ENCODE measurements around the gene BTN2A1.
"Not testable (repeated sequence)": the region's sequence is repeated elsewhere in the genome, so short reads cannot be mapped to it uniquely, and the experiment has no call there.

The BTN2A1 gene

DNA sequence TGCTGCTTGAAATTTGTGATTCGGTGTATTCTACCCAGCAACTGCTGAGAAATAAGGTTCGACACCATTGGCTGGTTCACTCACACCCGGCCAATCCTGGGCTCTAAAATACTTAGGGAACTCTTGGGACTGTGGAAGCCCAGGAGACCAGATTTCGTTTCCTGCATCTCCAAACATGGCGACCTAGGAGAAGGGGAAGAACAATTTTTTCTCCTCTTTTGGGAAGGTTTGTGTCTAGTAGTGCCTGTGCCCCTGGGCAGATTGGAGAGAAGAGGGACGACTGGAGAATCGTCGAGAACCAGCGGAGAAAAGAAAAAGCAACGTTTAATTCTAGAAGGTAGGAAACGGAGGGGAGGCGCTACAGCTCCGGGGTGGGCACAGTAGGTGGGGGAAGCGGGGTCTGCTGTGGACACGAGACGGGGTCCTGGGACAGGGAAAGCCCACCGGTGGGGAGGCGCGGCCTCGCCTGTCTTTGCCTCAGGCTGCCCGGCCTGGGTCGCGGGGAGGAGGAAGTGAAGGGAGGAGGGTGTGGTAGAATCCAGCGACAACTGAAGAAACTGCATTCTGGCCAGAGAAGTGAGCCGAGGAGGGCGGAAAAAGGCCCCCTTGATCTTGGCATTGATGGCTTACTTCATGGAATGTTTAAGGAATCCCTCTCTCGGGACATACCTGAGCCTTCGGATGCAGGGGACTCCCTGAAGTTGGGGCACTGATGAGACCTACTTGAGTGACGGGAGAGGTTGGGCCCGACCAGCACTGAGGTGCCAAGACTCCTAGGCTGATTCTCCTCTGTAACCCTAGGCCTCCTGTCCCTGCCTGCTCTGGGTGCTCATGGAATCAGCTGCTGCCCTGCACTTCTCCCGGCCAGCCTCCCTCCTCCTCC is at the start of gene BTN2A1:
TSS of gene BTN2A1 (plus strand) at position 150 of the 883 bp plus-strand sequence. CDS start at position 832, 682 bp downstream.
- peak; percentile 92 for DNase-seq

DNA sequence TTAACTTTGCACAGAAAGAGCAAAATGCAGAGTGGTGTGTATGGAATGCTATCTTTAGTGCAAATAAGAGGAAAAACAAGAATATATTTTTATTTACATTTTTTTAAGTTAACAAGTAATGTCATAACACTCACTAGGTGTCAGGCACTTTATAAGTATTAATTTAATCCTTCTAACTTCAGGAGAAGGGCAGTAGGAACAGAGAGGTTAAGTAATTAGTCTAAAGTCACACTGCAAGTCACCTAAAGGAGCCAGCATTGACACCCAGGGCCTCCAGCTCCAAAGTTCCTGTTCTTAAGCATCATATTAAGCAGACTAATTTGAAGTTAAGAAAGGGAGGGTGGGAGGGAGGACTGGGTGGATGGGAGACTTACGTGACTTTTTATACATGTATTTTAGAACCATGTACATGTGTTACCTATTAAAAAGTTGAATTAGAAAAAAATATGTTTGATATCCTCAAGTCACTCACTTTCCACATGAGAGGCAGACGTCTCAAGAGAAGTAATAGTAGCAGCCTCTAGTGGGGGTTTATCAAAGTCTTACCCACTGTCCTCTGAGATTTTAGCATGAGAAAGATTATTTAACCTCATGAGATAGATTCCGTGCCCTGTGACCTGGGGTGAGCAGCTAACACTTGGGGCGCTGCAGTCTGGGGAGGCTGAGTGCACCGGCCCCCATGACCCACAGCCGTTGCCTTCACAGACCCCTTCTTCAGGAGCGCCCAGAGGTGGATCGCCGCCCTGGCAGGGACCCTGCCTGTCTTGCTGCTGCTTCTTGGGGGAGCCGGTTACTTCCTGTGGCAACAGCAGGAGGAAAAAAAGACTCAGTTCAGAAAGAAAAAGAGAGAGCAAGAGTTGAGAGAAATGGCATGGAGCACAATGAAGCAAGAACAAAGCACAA is 48.7 kb upstream of the BTN2A1 start:
- no peak for DNase-seq

DNA sequence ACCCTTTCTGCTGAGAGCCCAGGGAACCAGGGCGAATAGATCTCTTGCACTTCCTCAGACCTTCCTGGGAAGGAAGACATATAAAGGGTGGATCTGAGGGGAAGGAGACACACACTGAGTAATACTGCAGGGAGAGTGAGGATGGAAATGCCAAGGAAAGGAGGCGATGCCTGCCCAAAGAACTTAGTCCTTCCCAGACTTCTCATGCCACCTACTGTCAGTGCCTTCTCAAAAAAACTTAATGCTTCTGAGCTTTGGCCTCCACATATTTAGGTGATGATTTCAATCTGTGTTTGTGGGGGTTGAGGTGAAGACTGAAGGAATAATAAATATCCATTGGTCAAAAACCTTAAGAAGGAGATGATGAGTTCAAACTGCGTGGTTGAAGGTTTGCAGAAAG is 46.0 kb upstream of the BTN2A1 start:
- DNase-seq: no peak

DNA sequence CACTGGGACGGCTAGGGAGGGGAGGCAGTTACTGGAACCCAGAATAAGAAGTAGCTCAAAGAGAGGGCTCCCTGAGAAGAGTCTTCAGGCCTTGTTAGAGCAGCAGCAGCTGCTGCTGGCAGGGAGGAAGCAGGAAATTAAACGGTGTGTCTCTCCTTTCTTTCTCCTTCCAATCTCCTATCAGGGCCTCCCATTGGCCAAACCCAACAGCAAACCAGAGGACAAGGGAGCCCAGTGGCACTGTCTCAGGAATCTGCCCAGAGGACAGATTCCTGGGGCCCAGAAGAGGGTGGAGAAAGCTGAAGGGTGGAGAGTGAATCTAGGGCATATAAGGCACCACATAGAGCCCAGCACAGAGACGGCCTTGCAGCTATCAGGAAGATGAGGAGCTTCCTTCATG is 45.5 kb upstream of the BTN2A1 start:
- DNase-seq: no peak

DNA sequence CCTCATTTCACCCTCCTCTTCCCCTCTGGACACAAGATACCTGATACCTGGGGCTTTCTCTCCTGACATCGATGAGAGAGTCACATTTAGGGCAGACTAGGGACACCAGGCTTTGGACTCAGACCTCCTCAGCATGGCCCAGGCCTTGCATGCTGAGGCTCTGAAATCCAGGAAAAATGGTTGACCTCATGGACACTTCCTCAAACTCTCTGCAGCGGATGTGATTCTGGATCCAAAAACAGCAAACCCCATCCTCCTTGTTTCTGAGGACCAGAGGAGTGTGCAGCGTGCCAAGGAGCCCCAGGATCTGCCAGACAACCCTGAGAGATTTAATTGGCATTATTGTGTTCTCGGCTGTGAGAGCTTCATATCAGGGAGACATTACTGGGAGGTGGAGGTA is 44.8 kb upstream of the BTN2A1 start:
- no peak for DNase-seq

DNA sequence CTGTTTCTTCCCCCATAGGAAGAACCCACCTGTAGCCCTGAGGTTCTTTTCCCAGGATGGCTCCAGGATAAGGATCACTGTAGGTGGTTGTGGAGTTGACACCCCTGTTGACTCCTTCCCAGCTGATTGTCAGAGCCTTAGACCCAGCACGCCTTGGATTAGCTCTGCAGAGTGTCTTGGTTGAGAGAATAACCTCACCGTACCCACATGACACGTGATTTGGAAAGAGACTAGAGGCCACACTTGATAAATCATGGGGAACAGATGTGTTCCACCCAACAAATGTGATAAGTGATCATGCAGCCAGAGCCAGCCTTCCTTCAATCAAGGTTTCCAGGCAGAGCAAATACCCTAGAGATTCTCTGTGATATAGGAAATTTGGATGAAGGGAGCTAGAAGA is 43.5 kb upstream of the BTN2A1 start:
- DNase-seq: no peak

DNA sequence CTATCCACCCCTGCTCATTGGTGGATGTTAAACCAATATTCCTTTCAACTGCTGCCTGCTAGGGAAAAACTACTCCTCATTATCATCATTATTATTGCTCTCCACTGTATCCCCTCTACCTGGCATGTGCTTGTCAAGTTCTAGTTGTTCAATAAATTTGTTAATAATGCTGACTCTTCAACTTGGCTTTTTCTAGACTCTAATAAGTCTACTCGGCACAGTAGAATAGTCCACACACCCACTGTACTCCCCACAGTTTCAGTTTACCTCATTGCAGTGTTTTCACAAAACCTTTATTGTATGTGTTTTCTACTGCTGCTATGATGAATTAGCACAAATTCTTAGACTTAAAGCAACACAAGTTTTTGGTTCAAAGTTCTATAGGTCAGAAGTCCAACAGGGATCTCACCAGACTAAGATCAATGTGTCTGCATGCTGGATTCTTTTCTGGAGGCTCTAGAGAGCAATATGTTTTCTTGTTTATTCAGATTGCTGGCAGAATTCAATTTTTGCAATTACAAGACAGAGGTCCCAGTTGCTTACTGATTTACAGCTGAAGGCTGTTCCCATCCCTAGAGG is 42.6 kb upstream of the BTN2A1 start:
- DNase-seq: no peak

DNA sequence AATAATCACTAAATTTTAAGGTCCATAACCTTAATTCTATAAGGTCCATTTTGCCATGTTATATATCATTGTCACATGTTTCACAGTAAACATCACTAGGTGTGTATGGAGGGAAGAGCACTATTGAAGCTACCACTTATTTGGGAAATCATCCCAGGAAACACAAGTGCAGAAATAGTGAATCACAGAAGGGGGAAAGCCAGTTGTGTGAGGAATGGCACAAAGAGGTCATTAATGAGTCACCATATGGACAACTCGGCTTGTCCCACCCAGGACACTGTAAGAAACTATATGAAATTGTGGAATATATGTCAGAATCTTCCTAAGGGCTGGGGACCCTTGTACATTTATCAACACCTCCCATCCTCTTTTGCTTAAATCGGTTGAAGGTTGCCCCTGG is 42.0 kb upstream of the BTN2A1 start:
- DNase-seq: no peak

DNA sequence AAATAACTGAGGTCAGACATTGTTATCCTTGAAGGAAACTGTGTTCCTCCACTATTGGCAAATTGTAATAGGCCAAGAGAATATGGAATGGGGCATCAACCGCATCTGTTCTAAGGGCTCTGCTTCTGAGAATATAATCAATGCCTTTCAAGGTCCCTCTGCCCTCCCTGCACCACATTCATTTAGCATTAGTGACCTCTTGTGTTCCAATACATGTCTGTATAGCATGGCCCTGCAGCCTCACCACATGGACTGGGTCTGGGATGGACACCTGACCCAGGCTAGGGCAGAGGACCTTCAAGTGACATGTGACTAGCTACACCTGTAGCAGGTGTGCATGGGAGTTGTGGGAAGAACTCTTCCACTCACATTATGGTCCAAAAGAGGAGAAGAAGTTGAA is 41.5 kb upstream of the BTN2A1 start:
- DNase-seq: no peak

DNA sequence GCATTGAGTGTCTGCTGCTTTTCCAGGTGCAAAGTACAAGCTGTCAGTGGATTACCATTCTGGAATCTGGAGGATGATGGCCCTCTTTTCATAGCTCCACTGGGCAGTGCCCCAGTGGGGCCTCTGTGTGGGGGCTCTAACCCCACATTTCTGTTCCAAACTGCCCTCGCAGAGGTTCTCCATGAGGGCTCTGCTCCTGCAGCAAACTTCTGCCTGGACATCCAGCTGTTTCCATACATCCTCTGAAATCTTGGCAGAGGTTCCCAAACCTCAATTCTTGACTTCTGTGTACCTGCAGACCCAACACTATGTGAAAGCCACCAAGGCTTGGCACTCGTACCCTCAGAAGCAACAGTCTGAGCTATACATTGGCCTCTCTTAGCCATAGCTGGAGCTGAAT is 39.7 kb upstream of the BTN2A1 start:
- not testable (repeated sequence) for DNase-seq

DNA sequence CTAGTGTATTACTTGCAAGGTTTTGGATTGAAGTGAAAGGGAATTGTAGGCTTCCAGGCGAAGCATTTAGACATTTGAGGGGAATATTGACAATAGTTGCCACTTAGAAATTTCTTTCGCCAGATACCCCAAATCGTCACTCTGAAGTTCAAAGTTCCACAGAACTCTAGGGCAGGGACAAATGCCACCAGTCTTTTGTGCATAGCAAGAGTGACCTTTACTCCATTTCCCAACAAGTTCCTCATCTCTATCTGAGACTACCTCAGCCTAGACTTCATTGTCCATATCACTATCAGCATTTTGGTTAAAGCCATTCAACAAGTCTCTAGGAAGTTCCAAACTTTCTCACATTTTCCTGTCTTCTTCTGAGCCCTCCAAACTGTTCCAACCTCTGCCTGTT is 39.0 kb upstream of the BTN2A1 start:
- not testable (repeated sequence) for DNase-seq

DNA sequence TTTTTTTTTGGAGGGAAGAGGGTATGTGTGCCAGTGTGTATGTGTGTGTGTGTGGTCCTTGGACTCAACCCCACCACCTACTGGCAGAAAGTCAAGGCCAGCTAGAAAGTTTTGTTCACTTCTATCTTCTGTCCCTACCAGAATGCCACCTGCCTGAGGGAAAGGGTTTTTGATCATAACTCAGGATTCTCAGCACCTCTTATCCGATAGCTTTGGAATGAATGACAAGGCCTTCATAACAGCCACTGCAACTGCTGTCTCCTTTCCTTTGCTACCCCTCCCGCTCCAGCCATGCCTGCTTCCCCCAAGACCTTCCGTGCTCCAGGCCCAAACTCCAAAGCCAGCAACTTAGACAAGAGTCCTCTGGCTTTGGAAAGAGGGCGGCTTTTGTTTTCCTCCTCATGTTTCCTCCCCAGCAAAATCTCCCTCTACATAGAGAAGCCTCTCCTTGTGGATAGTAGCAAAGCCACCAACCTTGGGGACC is 37.0 kb upstream of the BTN2A1 start:
- peak; percentile 44 for DNase-seq

DNA sequence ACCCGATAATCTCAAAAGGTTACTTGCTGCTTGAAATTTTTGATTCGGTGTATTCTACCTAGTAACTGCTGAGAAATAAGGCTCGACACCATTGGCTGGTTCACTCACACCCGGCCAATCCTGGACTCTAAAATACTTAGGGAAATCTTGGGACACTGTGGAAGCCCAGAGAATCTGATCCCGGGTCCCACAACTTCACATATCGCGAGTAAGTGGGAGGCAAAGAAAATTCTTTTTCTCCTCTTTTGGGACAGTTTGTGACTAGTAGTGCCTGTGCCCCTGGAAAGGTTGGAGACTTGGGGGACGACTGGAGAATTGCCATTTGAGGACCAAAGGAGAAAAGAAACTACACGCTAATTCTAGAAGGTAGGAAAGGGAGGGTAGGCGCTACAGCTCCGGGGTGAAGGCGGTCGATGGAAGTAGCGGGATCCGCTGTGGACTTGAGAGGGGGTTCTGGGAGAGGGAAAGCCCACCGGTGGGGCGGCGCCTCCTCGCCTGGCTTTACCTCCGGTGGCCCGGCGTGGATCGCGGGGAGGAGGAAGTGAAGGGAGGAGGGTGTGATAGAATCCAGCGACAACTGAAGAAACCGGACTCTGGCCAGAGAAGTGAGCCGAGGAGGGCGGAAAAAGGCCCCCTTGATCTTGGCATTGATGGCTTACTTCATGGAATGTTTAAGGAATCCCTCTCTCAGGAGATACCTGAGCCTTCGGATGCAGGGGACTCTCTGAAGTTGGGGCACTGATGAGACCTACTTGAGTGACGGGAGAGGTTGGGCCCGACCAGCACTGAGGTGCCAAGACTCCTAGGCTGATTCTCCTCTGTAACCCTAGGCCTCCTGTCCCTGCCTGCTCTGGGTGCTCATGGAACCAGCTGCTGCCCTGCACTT is 36.3 kb upstream of the BTN2A1 start:
- DNase-seq: peak; percentile 91

DNA sequence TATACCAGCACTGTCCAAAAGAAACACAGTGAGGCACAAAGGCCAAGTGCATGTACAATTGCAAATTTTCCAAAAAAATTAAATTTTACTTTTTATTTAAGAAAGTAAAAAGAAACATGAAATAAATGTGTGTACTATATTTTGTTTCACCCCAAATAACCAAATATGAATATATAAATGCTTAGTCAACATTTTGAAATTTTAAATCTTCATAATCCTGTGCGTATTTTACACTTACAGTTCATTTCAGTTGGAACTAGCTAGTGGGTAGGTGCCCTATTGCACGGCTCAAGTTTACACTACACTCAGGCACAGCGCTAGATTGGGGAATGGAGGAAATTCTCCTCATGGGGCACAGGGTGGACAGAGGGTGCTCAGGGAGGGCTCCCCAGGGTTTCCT is 35.4 kb upstream of the BTN2A1 start:
- DNase-seq: no peak

DNA sequence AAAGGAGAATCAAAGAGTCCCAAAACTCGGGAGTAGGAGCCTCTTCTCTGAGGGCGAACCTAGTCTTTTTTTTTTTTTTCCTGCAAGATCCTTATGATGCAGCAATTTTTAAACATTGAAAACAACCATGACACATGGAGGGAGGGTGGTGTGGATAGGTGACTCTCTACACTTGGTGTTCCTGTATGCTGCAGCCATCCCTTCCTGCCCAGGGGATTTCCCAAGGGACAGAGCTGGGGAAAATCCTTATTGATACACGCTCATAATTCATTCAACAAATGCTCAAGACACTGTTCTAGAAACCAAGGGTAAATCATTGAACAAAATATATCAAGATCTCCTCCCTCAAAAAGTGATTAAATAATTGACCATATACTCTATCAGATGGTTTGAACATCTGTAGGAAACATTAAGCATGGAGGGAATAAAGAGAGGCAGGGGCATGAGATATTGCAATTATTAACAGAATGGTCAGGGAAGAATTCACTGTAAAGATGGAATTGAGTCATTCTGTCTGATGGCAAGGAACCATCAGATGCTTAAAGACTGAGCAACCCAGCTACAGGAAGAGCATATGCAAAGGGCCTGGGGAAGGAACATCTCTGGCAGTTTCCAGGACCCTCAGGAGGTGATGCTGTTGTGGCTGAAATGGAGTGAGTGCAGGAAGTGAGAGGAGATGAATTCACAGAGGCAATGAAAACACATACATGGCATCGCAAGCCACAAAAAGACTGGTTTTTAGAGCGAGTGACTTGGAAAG is 30.9 kb upstream of the BTN2A1 start:
- DNase-seq: no peak

DNA sequence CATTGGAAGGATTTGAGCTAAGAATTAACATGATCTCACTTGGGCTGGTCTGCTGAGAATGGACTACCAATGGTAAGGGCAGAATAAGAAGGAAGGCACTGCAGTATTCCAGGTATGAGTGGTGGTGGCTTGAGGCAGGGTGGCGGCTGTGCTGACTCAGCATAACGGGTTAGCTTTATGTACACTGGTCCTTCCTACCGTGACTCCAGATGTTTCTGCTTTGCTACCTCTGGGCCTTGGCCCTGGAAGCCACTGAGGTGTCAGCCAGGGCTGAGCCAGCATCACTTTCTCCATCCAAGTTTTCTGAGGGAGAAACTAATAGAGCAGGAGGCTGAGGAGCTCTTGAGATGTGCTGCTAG is 30.3 kb upstream of the BTN2A1 start:
- DNase-seq: no peak

DNA sequence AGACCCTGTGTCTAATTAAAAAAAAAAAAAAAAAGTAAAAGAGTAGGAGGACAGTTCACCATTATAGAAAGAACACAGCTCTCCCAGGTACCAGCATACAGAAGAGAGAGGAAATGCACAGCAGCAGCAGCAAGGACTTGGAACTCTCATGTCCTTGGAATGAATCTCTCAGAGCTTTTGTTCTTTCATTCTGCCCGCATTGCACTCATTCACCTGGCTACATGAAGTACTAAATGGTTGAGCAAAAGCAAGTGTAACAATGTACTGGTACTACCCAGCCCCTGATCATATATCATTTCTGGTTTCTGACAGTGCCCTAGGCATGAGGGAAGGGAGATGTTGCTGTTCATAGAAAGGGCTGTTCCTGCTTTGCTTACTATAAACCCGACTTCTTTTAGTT is 29.5 kb upstream of the BTN2A1 start:
- no peak for DNase-seq

DNA sequence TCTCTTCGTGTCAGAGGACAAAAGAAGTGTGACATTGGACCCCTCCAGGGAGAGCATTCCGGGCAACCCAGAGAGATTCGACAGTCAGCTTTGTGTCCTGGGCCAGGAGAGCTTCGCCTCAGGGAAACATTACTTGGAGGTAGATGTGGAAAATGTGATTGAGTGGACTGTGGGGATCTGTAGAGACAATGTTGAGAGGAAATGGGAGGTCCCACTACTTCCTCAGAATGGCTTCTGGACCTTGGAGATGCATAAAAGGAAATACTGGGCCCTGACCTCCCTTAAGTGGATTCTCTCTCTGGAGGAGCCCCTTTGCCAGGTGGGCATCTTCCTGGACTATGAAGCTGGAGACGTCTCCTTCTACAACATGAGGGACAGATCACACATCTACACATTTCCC is 27.0 kb upstream of the BTN2A1 start:
- DNase-seq: no peak

DNA sequence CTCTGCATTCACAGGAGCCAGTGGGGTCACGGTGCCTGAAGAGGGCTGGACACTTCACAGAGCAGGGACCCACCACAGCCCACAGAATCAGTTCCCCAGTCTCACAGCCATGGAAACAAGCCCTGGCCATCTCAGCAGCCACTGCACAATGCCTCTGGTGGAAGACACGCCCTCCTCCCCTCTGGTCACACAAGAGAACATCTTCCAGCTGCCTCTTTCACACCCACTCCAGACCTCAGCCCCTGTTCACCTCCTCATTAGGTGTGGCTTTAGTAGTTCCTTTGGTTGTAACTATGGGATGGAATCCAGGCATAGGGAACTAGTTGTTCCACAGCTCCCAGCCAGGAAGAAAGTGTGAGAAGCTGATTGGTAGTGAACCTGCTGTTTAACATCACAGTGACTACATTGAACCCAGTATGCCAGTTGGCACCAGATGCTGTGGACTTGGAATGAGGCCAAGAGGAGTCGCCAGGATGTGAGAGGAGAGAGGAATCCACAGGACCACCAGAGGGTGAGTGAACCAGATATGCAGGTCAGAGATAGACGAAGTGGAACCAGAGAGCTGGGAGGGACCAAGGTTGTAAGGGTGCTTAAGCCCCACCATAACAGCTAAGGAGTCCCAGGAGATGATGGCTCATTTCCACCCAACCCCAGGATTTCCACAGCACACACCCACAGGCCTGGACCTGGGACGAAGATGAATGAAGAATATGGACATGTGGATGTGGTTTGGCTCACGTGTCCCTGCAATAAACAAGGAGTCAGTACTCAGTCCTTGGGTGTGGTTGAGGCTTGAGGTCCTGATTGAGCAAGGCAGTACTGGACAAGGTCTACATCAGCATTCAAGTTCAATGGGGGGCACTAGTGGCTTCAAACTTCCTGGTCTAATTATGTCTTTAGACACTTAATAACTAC is 26.2 kb upstream of the BTN2A1 start:
- no peak for DNase-seq

DNA sequence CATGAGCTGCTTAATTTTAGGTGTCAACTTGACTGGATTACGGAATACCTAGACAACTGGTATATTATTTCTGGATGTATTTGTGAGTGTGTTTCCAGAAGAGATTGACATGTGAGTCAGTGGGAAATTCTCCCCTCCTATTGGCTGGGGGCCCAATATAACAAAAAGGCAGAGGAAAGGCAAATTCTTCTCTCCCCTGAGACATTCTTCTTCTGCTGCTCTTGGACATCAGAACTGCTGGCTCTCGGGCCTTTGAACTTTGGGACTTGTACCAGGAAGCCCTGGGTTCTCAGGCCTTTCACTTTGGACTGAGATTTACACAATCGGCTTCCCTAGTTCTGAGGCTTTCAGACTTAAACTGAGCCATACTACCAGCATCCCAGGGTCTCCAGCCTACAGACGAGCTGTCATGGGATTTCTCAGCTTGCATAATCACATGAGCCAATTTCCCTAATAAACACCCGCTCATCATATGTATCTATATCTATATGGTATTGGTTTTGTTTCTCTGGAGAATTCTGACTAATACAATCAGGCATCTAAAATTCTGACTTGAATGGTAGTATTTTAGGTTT is 25.0 kb upstream of the BTN2A1 start:
- DNase-seq: no peak
